Aorta (tissue), 5 donors: Measurements from ENCODE around the gene ABCB4. TPM values are rescaled to one million over a fixed set of nuclear protein-coding genes. Genes with fewer than 3 reads are reported as not detected.

Experiments used
- ATAC-seq: fragments of 200-7000 bp; cut with Tn5 transposase; one replicate; pipeline ENCODE4 v1.9.1; 2022; ENCODE audit warnings: moderate library complexity; ENCODE audit not compliant: low FRiP score
- DNase-seq, 2 donors: peaks; one replicate each; pipeline ENCODE4 v3.0.0-alpha.2; 2020
- H3K27ac ChIP-seq, 2 donors: one replicate each; pipeline ENCODE4 v1.5.1; 2013; ENCODE audit warnings: low read length in 2 of 2, mild to moderate bottlenecking in 2 of 2, moderate library complexity in 2 of 2, control low read depth in 1 of 2, inconsistent platforms in 1 of 2, low read depth in 1 of 2
- H3K27me3 ChIP-seq, 2 donors: one replicate each; pipeline ENCODE4 v1.6.1; 2013; ENCODE audit warnings: control low read depth in 1 of 2, low read length in 1 of 2, mild to moderate bottlenecking in 1 of 2, moderate library complexity in 1 of 2; ENCODE audit not compliant: insufficient read depth in 2 of 2, control insufficient read depth in 1 of 2
- H3K36me3 ChIP-seq, 2 donors: one replicate each; pipeline ENCODE4 v1.6.1; 2013; ENCODE audit warnings: control low read depth in 1 of 2, low read length in 1 of 2, mild to moderate bottlenecking in 1 of 2; ENCODE audit not compliant: insufficient read depth in 2 of 2, control insufficient read depth in 1 of 2
- H3K4me1 ChIP-seq, 2 donors: one replicate each; pipeline ENCODE4 v1.6.1; 2013; ENCODE audit warnings: low read length in 2 of 2, control low read depth in 1 of 2, mild to moderate bottlenecking in 1 of 2, moderate library complexity in 1 of 2; ENCODE audit not compliant: insufficient read depth in 2 of 2, control insufficient read depth in 1 of 2
- H3K4me3 ChIP-seq, 2 donors: one replicate each; pipeline ENCODE4 v1.5.1; 2013; ENCODE audit warnings: low read length in 2 of 2, control low read depth in 1 of 2, mild to moderate bottlenecking in 1 of 2
- H3K9me3 ChIP-seq: one replicate; pipeline ENCODE4 v1.6.1; 2013; ENCODE audit warnings: mild to moderate bottlenecking, low read length; ENCODE audit not compliant: control insufficient read depth
- WGBS, 2 donors: extraction: QIAGEN DNeasy Blood & Tissue Kit; methylation state at CpG; one replicate each; pipeline ENCODE4 v1.1.7; 2013; 5-methylcytosine and 5-hydroxymethylcytosine counted together
- intact Hi-C, 2 donors: fragments of 100-400 bp; cut with DNase I; formaldehyde crosslinking; loops; one replicate each; pipeline versions ENCODE4 v1.14.2 to v1.15.0; 2022
- long read RNA-seq, 2 donors: library from polyadenylated mRNA; unstranded; transcript quantifications; one replicate each; pipeline ENCODE4 v2.0.0, GENCODE V29; 2020 to 2021
- polyA plus RNA-seq, 2 donors: library from polyadenylated mRNA; stranded (reverse); fragments of 200-250 nt; gene quantifications; one replicate each; pipeline ENCODE4 v1.2.3, GENCODE V29; 2013
- total RNA-seq, 2 donors: library from RNA; stranded (reverse); fragmentation: NEBNext Ultra II Directional; extraction: Animal tissue kit (Norgen Biotek cat#: 25700); gene quantifications; one replicate each; pipeline ENCODE4 v1.2.1, GENCODE V29; 2021
- donor health status: healthy with polysubstance abuse.
- donor health status: Bipolar disorder and iron deficiency.
- donor health status: DM: no; HTN: no; CAD: no.
- donor health status: DM: no; HTN: no; CAD: no.
- donor health status: DM: yes; HTN: yes; CAD: no.

Gene ABCB4
- total RNA-seq, result 1 to 10 TPM; 3.1 to 7.4 TPM
- polyA plus RNA-seq, result under 1 TPM; 0.43 to 0.63 TPM
- long read RNA-seq, donor 1, partial matches to known transcripts, result 4 of 5 reads
- long read RNA-seq, donor 1, other reads (novel, unspliced or antisense), result 1 of 5 reads
- long read RNA-seq, donor 2, partial matches to known transcripts, result 4 of 6 reads
- long read RNA-seq, donor 2, other reads (novel, unspliced or antisense), result 2 of 6 reads

DNA sequence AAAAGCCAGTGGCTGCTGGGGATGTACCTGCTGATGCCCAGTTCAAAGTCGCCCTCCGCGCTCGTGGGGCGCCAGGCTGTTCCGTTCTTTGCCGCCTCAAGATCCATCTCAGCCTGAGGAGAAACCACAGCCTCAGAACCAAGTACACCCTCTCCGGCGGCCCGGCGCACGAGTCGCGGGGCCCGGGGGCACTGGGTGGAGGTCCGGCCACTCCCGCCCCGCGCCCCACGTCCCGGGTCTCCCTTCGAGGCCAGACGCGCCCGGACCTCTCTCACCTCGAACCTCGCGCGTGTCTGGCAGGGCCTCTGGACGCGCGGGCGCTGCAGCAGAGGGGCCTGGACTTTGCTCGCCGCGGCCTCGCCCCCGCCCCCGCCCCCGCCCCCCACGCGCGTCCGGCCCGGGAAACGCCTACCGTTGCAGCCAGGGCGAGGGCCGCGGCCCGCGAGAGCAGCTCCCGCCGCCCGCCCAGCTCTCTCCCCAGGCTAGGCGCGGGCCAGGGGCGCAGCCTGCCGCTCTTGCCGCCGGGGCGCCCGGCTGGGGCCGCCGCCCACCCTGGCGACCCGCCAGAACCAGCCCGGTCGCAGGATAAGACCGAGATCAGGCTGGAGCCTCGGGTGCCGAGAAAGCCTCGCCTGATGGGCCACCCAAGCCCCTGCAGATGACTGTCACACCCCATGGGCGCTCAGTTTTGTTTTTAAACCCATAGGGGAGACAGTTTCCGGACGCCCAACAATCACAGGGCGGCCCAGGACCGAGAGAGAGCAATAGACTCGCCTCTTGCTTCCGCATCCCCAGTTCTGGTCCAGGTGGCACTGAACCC lies at the start of gene ABCB4:
Gene ABCB4, minus strand, starts transcription at position 322 of the 820 bp plus-strand sequence. Its CDS starts 215 bp downstream, at position 107.
- ATAC-seq, result peak; percentile 39
- no peaks in the 10 kb centered on the region for H3K27me3 ChIP-seq
- intact Hi-C loops, result loop anchor here in 1 of 2 donors (10.0 kb wide), 1 partner anchor 131 kb away; the partner anchor contains the start of gene CROT
- H3K36me3 ChIP-seq, result no peaks in the 10 kb centered on the region
- DNase-seq, result peak; percentile 52 to 78
- H3K4me3 ChIP-seq, result peak within 1 kb of the TSS; percentile 48 to 81
- no peaks in the 10 kb centered on the region for H3K4me1 ChIP-seq
- peak within 1 kb of the TSS; percentile 26 to 82 for H3K27ac ChIP-seq
- H3K9me3 ChIP-seq, result no peaks in the 10 kb centered on the region
- WGBS, 2 donors, result 2% methylated on average over 62 to 80 of the region's 80 CpGs

DNA sequence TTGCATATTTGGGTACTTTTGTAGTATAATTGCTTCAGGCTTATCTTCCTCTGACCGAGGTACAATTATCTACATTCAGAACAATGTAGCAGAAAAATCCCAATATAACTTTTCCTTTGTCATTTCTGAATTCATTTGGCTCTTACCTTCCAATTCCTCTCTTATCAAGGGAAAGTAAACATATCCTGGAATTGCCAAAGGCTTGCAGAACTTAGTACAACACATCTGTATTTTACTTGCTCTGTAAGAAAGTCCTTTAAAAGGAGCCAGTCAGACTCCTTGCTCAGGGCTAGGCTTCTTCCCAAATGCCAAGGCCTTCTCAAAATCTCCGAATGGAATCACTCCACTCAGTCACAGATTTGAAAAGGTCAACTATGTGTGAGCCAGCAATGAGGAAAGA lies 43.3 kb upstream of the ABCB4 start:
- ATAC-seq, result no peak
- WGBS, 2 donors, result 5 to 6% methylated on average over 2 of the region's 2 CpGs
- Histone ChIP-seq H3K9me3 (no peaks in the 10 kb centered on the region), H3K4me1 (peaks cover 0 to 8% of the 10 kb centered on the region in 2 donors), H3K27ac (peak overlapping the region in 1 of 2 donors; percentile 5), H3K36me3 (no peaks in the 10 kb centered on the region), H3K27me3 (no peaks in the 10 kb centered on the region), H3K4me3 (no peak overlapping the region)
- intact Hi-C loops, result no loop called here
- no peak for DNase-seq

- no peaks in the 10 kb centered on the region for H3K36me3 ChIP-seq
- peaks cover 0 to 8% of the 10 kb centered on the region in 2 donors for H3K4me1 ChIP-seq
- no peak for DNase-seq
- 19 to 31% methylated on average over 3 of the region's 3 CpGs for WGBS, 2 donors
- no peak overlapping the region for H3K27ac ChIP-seq
- intact Hi-C loops, result no loop called here
- no peaks in the 10 kb centered on the region for H3K9me3 ChIP-seq
- H3K27me3 ChIP-seq, result no peaks in the 10 kb centered on the region
- H3K4me3 ChIP-seq, result no peak overlapping the region
- no peak for ATAC-seq
Measured at GRCh38 chr7:87517891-87518290, 42.4 kb upstream of the ABCB4 start.

- peaks cover 0 to 8% of the 10 kb centered on the region in 2 donors for H3K4me1 ChIP-seq
- 63 to 64% methylated on average over 3 of the region's 3 CpGs for WGBS, 2 donors
- H3K27ac ChIP-seq, result no peak overlapping the region
- ATAC-seq (no peak), DNase-seq (no peak)
- no peak overlapping the region for H3K4me3 ChIP-seq
- no peaks in the 10 kb centered on the region for H3K27me3 ChIP-seq
- no peaks in the 10 kb centered on the region for H3K36me3 ChIP-seq
- H3K9me3 ChIP-seq, result no peaks in the 10 kb centered on the region
- intact Hi-C loops, result no loop called here
Measured at GRCh38 chr7:87517136-87517815, 41.8 kb upstream of the ABCB4 start.

- peaks cover 0 to 4% of the 10 kb centered on the region in 2 donors for H3K4me1 ChIP-seq
- H3K36me3 ChIP-seq, result no peaks in the 10 kb centered on the region
- H3K9me3 ChIP-seq, result no peaks in the 10 kb centered on the region
- WGBS, 2 donors, result 82 to 87% methylated on average over 5 of the region's 5 CpGs
- H3K27ac ChIP-seq, result no peak overlapping the region
- no peaks in the 10 kb centered on the region for H3K27me3 ChIP-seq
- no peak for DNase-seq
- intact Hi-C loops, result no loop called here
- H3K4me3 ChIP-seq, result no peak overlapping the region
- no peak for ATAC-seq
Measured at GRCh38 chr7:87513735-87514335, 38.4 kb upstream of the ABCB4 start.

- DNase-seq, result no peak
- H3K27ac ChIP-seq, result no peak overlapping the region
- intact Hi-C loops, result no loop called here
- H3K27me3 ChIP-seq, result no peaks in the 10 kb centered on the region
- no peaks in the 10 kb centered on the region for H3K36me3 ChIP-seq
- no peaks in the 10 kb centered on the region for H3K9me3 ChIP-seq
- WGBS, 2 donors, result 72 to 83% methylated on average over 4 of the region's 4 CpGs
- no peak overlapping the region for H3K4me3 ChIP-seq
- ATAC-seq, result no peak
- H3K4me1 ChIP-seq, result no peaks in the 10 kb centered on the region
Measured at GRCh38 chr7:87512906-87513305, 37.4 kb upstream of the ABCB4 start.

GRCh38 chr7:87511510-87511909 lies 36.0 kb upstream of the ABCB4 start:
- 59 to 62% methylated on average over 1 of the region's 1 CpG for WGBS, 2 donors
- H3K4me3 ChIP-seq, result no peak overlapping the region
- no peaks in the 10 kb centered on the region for H3K4me1 ChIP-seq
- no peak overlapping the region for H3K27ac ChIP-seq
- intact Hi-C loops, result no loop called here
- no peaks in the 10 kb centered on the region for H3K27me3 ChIP-seq
- H3K9me3 ChIP-seq, result no peaks in the 10 kb centered on the region
- DNase-seq (no peak), ATAC-seq (no peak)
- no peaks in the 10 kb centered on the region for H3K36me3 ChIP-seq

DNA sequence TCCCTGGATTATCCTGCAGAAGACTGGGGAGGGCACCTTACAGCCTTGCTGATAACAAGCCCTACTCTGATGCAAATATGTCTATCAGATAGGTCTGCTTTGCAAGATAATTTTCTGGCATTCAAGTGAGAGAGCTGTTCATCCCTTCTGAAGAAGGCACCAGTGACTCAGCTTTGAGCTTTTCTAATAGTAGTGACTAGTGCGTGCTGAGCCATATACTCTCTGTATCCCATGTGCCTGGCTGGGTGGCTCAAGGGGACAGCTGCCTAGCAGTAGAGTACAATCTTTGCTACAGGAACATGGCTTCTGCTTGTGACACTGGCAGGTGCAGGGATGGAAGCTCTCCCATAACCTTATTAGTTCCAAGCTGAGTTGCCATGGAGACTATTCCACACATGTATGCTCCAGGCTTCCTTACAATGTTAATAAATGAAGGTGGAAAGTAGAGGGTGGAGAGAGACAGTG lies 35.0 kb upstream of the ABCB4 start:
- H3K9me3 ChIP-seq, result no peaks in the 10 kb centered on the region
- H3K4me3 ChIP-seq, result no peak overlapping the region
- no peaks in the 10 kb centered on the region for H3K36me3 ChIP-seq
- no peaks in the 10 kb centered on the region for H3K4me1 ChIP-seq
- DNase-seq, result no peak
- no peak overlapping the region for H3K27ac ChIP-seq
- ATAC-seq, result no peak
- no peaks in the 10 kb centered on the region for H3K27me3 ChIP-seq
- intact Hi-C loops, result no loop called here
- WGBS, 2 donors, result 92 to 93% methylated on average over 1 of the region's 1 CpG
